WTC11 (cell line): ENCODE data around the gene LYRM2. TPM values are rescaled to one million over a fixed set of nuclear protein-coding genes. Genes with fewer than 3 reads are reported as not detected.

Source experiments
- ATAC-seq: fragments of 200-7000 bp; cut with Tn5 transposase; 2 replicates; pipeline ENCODE4 v1.10.0; 2021; ENCODE audit warnings: mild to moderate bottlenecking, moderate library complexity
- CTCF ChIA-PET: fragments of 300-600 bp; sonication (Branson Sonifier 250); formaldehyde crosslinking; loops from one replicate; lab custom pipeline; 2021; ENCODE audit warnings: antibody characterized with exemption; lab: Charles Lee
- POLR2A ChIA-PET: fragments of 350-600 bp; sonication (Branson Sonifier 250); formaldehyde crosslinking; loops from one replicate; lab custom pipeline; 2021; ENCODE audit warnings: antibody characterized with exemption; lab: Charles Lee
- DNase-seq: peaks from one replicate; pipeline ENCODE4 v3.0.0; 2021; ENCODE audit warnings: low spot score
- H3K27ac Mint-ChIP-seq: 2 replicates; pipeline ENCODE4 v1.8.0; 2021; ENCODE audit warnings: mixed read lengths
- H3K27me3 Mint-ChIP-seq: 2 replicates; pipeline ENCODE4 v1.8.0; 2021; ENCODE audit warnings: low read depth, mild to moderate bottlenecking, moderate library complexity, mixed read lengths
- H3K36me3 Mint-ChIP-seq: 2 replicates; pipeline ENCODE4 v1.8.0; 2021; ENCODE audit warnings: mixed read lengths
- H3K4me1 Mint-ChIP-seq: 2 replicates; pipeline ENCODE4 v1.8.0; 2022; ENCODE audit warnings: mixed read lengths
- H3K4me3 Mint-ChIP-seq: 2 replicates; pipeline ENCODE4 v1.8.0; 2021; ENCODE audit warnings: mild to moderate bottlenecking, moderate library complexity, mixed read lengths
- H3K9me3 Mint-ChIP-seq: 2 replicates; pipeline ENCODE4 v1.8.0; 2021; ENCODE audit warnings: mixed read lengths
- ARID4B ChIP-seq: sonication (generic); formaldehyde crosslinking; IDR thresholded peaks from 2 replicates; pipeline ENCODE4 v1.8.0; 2023; ENCODE audit warnings: missing genetic modification reagents, mild to moderate bottlenecking, borderline replicate concordance
- ETV6 ChIP-seq: sonication (generic); formaldehyde crosslinking; IDR thresholded peaks from 2 replicates; pipeline ENCODE4 v1.8.1; 2022; ENCODE audit warnings: mild to moderate bottlenecking, missing genetic modification reagents
- FOXP4 ChIP-seq: sonication (generic); formaldehyde crosslinking; IDR thresholded peaks from 2 replicates; pipeline ENCODE4 v1.8.0; 2022; ENCODE audit warnings: mild to moderate bottlenecking, missing genetic modification reagents
- GTF2I ChIP-seq: fragments of 250-450 bp; sonication (Bioruptor Pico); conservative IDR thresholded peaks from 2 replicates; pipeline ENCODE4 v1.4.0; 2021; ENCODE audit warnings: mild to moderate bottlenecking
- IRF1 ChIP-seq: sonication (generic); formaldehyde crosslinking; IDR thresholded peaks from 2 replicates; pipeline ENCODE4 v1.8.0; 2023; ENCODE audit warnings: missing genetic modification reagents
- JAZF1 ChIP-seq: fragments of 250-450 bp; sonication (Bioruptor Pico); IDR thresholded peaks from 2 replicates; pipeline ENCODE4 v1.9.0; 2021; ENCODE audit warnings: moderate library complexity, mild to moderate bottlenecking, inconsistent platforms
- NFE2L1 ChIP-seq: sonication (generic); formaldehyde crosslinking; IDR thresholded peaks from 2 replicates; pipeline ENCODE4 v1.8.1; 2023; ENCODE audit warnings: missing genetic modification reagents
- NR1H2 ChIP-seq: sonication (generic); formaldehyde crosslinking; IDR thresholded peaks from 2 replicates; pipeline ENCODE4 v1.9.0; 2021; ENCODE audit warnings: mild to moderate bottlenecking, moderate library complexity, missing genetic modification reagents
- TEAD1 ChIP-seq: sonication (generic); formaldehyde crosslinking; IDR thresholded peaks from 2 replicates; pipeline ENCODE4 v1.8.0; 2022; ENCODE audit warnings: mild to moderate bottlenecking, missing genetic modification reagents
- TEAD4 ChIP-seq: sonication (generic); formaldehyde crosslinking; IDR thresholded peaks from 2 replicates; pipeline ENCODE4 v1.8.0; 2022; ENCODE audit warnings: mild to moderate bottlenecking, missing genetic modification reagents
- TP53 ChIP-seq: sonication (generic); formaldehyde crosslinking; IDR thresholded peaks from 2 replicates; pipeline ENCODE4 v1.8.1; 2023; ENCODE audit warnings: mild to moderate bottlenecking, missing genetic modification reagents
- USF1 ChIP-seq: sonication (generic); formaldehyde crosslinking; IDR thresholded peaks from 2 replicates; pipeline ENCODE4 v1.8.0; 2022; ENCODE audit warnings: mild to moderate bottlenecking, missing genetic modification reagents
- ZNF121 ChIP-seq: sonication (generic); formaldehyde crosslinking; IDR thresholded peaks from 2 replicates; pipeline ENCODE4 v1.8.0; 2023; ENCODE audit warnings: missing genetic modification reagents
- ZNF317 ChIP-seq: sonication (generic); formaldehyde crosslinking; IDR thresholded peaks from 2 replicates; pipeline ENCODE4 v1.8.1; 2023; ENCODE audit warnings: low read depth, mild to moderate bottlenecking, moderate library complexity, missing genetic modification reagents, borderline replicate concordance
- ZNF425 ChIP-seq: fragments of 250-450 bp; sonication (Bioruptor Pico); conservative IDR thresholded peaks from 2 replicates; pipeline ENCODE4 v1.9.0; 2021; ENCODE audit warnings: mild to moderate bottlenecking
- ZNF532 ChIP-seq: fragments of 250-450 bp; sonication (Bioruptor Pico); IDR thresholded peaks from 2 replicates; pipeline ENCODE4 v1.9.0; 2021; ENCODE audit warnings: mild to moderate bottlenecking, borderline replicate concordance
- total RNA-seq: library from RNA; stranded (reverse); gene quantifications from 3 replicates; pipeline ENCODE4 v1.2.3, GENCODE V29; 2021

The LYRM2 gene
- total RNA-seq, 1 experiment from 2014 or later, result 22.2 TPM

- DNase-seq (no peak), ATAC-seq (peak; percentile 53; the same call in 1 of the 2 replicates)
- Mint-ChIP-seq H3K9me3 (peaks cover 19% of the 10 kb centered on the region), H3K4me3 (no peak overlapping the region), H3K4me1 (peaks cover 11% of the 10 kb centered on the region), H3K27me3 (peaks cover under 1% of the 10 kb centered on the region; the same call in 1 of the 2 replicates), H3K36me3 (peaks cover 6% of the 10 kb centered on the region), H3K27ac (no peak overlapping the region; the same call in 1 of the 2 replicates)
- TF ChIP-seq GTF2I (CRISPR knock-in tag), result no peak
- TF ChIP-seq ZNF121 (CRISPR knock-in tag), result peak; percentile 65; the same call in 1 of the 2 replicates
- CTCF ChIA-PET, result interaction anchor here (0.7 to 1.7 kb wide), 4 partner anchors 26 to 190 kb away, joined by 3 to 5 read pairs (median 4); no protein-coding TSS in a partner anchor
- POLR2A ChIA-PET, result no interaction called here
Measured at GRCh38 chr6:89562093-89562973, 76.2 kb downstream of the LYRM2 start.

- CTCF ChIA-PET, result no interaction called here
- POLR2A ChIA-PET, result no interaction called here
Measured at GRCh38 chr6:89559487-89559886, 79.1 kb downstream of the LYRM2 start.

More at GRCh38 chr6:89559487-89559886, 79.1 kb downstream of the LYRM2 start:
- H3K27ac Mint-ChIP-seq, result no peak overlapping the region
- peaks cover 29% of the 10 kb centered on the region for H3K9me3 Mint-ChIP-seq
- H3K27me3 Mint-ChIP-seq, result peaks cover 10% of the 10 kb centered on the region
- no peak overlapping the region for H3K4me3 Mint-ChIP-seq
- no peak for ATAC-seq
- peaks cover 29% of the 10 kb centered on the region for H3K4me1 Mint-ChIP-seq
- DNase-seq, result peak; percentile 32
- peaks cover 17% of the 10 kb centered on the region for H3K36me3 Mint-ChIP-seq
- TF ChIP-seq NR1H2 (CRISPR knock-in tag) (no peak), ZNF532 (CRISPR knock-in tag) (no peak), ETV6 (CRISPR knock-in tag) (no peak), ZNF317 (CRISPR knock-in tag) (no peak), TEAD4 (CRISPR knock-in tag) (no peak), USF1 (no peak), ZNF425 (no peak), FOXP4 (no peak), IRF1 (CRISPR knock-in tag) (no peak), TEAD1 (CRISPR knock-in tag) (no peak), JAZF1 (CRISPR knock-in tag) (no peak), NFE2L1 (CRISPR knock-in tag) (no peak), TP53 (CRISPR knock-in tag) (no peak), ARID4B (CRISPR knock-in tag) (no peak)
